ENCODE results near the gene LCNL1.

DNA sequence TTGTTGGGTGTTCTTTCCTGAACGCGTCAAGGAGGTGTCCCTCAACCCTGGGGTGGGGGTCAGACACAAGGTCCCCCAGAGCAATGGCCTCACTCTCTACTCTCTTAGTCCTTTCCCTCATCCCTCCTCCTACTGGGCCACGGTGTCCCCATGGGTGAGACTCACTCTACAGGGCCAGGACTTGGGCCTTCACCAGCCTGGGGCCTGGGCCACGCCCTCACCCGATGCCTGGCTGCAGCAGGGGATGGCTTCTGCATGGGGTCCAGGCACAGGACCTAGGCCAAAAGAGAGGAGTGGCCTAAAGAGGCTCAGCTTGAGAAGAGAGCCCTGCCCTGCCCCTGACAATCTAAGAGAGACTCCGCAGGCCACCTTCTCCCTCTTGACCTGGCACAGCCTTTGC lies 24.9 kb upstream of the LCNL1 start:
- no peak for TF ChIP-seq POLR2A (IDR thresholded peaks at IDR 0.05)
- TF ChIP-seq, protein P1, sequence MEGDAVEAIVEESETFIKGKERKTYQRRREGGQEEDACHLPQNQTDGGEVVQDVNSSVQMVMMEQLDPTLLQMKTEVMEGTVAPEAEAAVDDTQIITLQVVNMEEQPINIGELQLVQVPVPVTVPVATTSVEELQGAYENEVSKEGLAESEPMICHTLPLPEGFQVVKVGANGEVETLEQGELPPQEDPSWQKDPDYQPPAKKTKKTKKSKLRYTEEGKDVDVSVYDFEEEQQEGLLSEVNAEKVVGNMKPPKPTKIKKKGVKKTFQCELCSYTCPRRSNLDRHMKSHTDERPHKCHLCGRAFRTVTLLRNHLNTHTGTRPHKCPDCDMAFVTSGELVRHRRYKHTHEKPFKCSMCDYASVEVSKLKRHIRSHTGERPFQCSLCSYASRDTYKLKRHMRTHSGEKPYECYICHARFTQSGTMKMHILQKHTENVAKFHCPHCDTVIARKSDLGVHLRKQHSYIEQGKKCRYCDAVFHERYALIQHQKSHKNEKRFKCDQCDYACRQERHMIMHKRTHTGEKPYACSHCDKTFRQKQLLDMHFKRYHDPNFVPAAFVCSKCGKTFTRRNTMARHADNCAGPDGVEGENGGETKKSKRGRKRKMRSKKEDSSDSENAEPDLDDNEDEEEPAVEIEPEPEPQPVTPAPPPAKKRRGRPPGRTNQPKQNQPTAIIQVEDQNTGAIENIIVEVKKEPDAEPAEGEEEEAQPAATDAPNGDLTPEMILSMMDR (IDR thresholded peaks at IDR 0.05): no peak
